A172 (cell line): ENCODE data around the gene DNAJC9. TPM values are rescaled to one million over a fixed set of nuclear protein-coding genes. Genes with fewer than 3 reads are reported as not detected.
"Not testable (repeated sequence)": the region's sequence is repeated elsewhere in the genome, so short reads cannot be mapped to it uniquely, and the experiment has no call there.

ENCODE experiments used
- DNase-seq: peaks from one replicate; pipeline ENCODE4 v3.0.0-alpha.2; 2015; ENCODE audit warnings: low spot score
- total RNA-seq: library from RNA; depleted of rRNA; stranded (reverse); fragments of >200 nt; shearing (Covaris generic); gene quantifications from 2 replicates; pipeline ENCODE4 v1.2.3, GENCODE V29; 2014; rRNA removed

The DNAJC9 gene
- total RNA-seq, result 103 and 123 TPM in 2 replicates

- peak; percentile 87 for DNase-seq
These were observed at the start of gene DNAJC9 for GRCh38 chr10:73246646-73247508. Gene DNAJC9, minus strand, starts transcription at chr10:73247255. Its CDS starts 66 bp downstream, at chr10:73247189.

GRCh38 chr10:73293461-73293860, 46.4 kb upstream of the DNAJC9 start:
- no peak for DNase-seq

GRCh38 chr10:73289958-73290357, 42.9 kb upstream of the DNAJC9 start:
- no peak for DNase-seq

- DNase-seq, result no peak
These were observed 40.4 kb upstream of the DNAJC9 start for GRCh38 chr10:73287441-73287840.

- DNase-seq, result no peak
These were observed 34.0 kb upstream of the DNAJC9 start for GRCh38 chr10:73281097-73281496.

- no peak for DNase-seq
These were observed 17.4 kb upstream of the DNAJC9 start for GRCh38 chr10:73264423-73264822.

- DNase-seq, result peak; percentile 26
These were observed 16.8 kb upstream of the DNAJC9 start for GRCh38 chr10:73263693-73264347.

GRCh38 chr10:73262880-73263555, 16.0 kb upstream of the DNAJC9 start:
- DNase-seq, result no peak

GRCh38 chr10:73262105-73262730, 15.2 kb upstream of the DNAJC9 start:
- DNase-seq, result peak; percentile 96

GRCh38 chr10:73261362-73261995, 14.4 kb upstream of the DNAJC9 start:
- no peak for DNase-seq

- not testable (repeated sequence) for DNase-seq
These were observed 11.6 kb upstream of the DNAJC9 start for GRCh38 chr10:73258612-73259011.

GRCh38 chr10:73253225-73253555, 6.1 kb upstream of the DNAJC9 start:
- DNase-seq, result peak; percentile 22

GRCh38 chr10:73252445-73253224, 5.6 kb upstream of the DNAJC9 start, which contains the start of gene MRPS16:
Gene MRPS16, minus strand, starts transcription at chr10:73252644. Its CDS starts 162 bp downstream, at chr10:73252482.
- DNase-seq, result peak; percentile 95

GRCh38 chr10:73251683-73252444, 4.8 kb upstream of the DNAJC9 start:
- no peak for DNase-seq

- no peak for DNase-seq
These were observed 1.2 kb upstream of the DNAJC9 start for GRCh38 chr10:73248259-73248724.

GRCh38 chr10:73247509-73248258, 629 bp upstream of the DNAJC9 start:
- peak; percentile 16 for DNase-seq

GRCh38 chr10:73246322-73246645, 771 bp downstream of the DNAJC9 start:
- no peak for DNase-seq

GRCh38 chr10:73244866-73245477, 2.1 kb downstream of the DNAJC9 start:
- DNase-seq, result no peak

GRCh38 chr10:73239908-73240307, 7.1 kb downstream of the DNAJC9 start:
- no peak for DNase-seq
